SK-MEL-5 (cell line): Measurements from ENCODE around the gene MRS2. TPM values are rescaled to one million over a fixed set of nuclear protein-coding genes. Genes with fewer than 3 reads are reported as not detected.
A peak's percentile ranks its signal among the peaks of the same experiment; 100 is the strongest.
"Not testable (repeated sequence)": the region's sequence is repeated elsewhere in the genome, so short reads cannot be mapped to it uniquely, and the experiment has no call there.

Experiments
- DNase-seq: peaks from one replicate; pipeline ENCODE4 v3.0.0-alpha.2; 2016; ENCODE audit warnings: low read depth, low spot score
- in situ Hi-C: cut with HindIII; loops from 2 replicates; pipeline ENCODE4 v1.10.0; 2016; ENCODE audit warnings: low sequenced_read_pairs, high pct_unique_total_duplicates, low pct_unique_long_range_greater_than_20kb
- polyA plus RNA-seq, 2 experiments: library from polyadenylated mRNA; depleted of rRNA; stranded (reverse); fragments of >200 nt; gene quantifications; 2 replicates each; pipeline ENCODE4 v1.2.3, GENCODE V29; 2015
- total RNA-seq: library from RNA; depleted of rRNA; stranded (reverse); fragments of >200 nt; shearing (Covaris generic); gene quantifications from 2 replicates; pipeline ENCODE4 v1.2.3, GENCODE V29; 2014; rRNA removed

MRS2 gene, protein sequence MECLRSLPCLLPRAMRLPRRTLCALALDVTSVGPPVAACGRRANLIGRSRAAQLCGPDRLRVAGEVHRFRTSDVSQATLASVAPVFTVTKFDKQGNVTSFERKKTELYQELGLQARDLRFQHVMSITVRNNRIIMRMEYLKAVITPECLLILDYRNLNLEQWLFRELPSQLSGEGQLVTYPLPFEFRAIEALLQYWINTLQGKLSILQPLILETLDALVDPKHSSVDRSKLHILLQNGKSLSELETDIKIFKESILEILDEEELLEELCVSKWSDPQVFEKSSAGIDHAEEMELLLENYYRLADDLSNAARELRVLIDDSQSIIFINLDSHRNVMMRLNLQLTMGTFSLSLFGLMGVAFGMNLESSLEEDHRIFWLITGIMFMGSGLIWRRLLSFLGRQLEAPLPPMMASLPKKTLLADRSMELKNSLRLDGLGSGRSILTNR
- total RNA-seq = 47.4 and 50.1 TPM in 2 replicates
- 57.0 and 57.5 TPM in 2 replicates for polyA plus RNA-seq (2015; cell fraction: cytosol; rRNA removed)
- 63.9 and 64.0 TPM in 2 replicates for polyA plus RNA-seq (2015; cell fraction: nucleus; rRNA removed)

DNA sequence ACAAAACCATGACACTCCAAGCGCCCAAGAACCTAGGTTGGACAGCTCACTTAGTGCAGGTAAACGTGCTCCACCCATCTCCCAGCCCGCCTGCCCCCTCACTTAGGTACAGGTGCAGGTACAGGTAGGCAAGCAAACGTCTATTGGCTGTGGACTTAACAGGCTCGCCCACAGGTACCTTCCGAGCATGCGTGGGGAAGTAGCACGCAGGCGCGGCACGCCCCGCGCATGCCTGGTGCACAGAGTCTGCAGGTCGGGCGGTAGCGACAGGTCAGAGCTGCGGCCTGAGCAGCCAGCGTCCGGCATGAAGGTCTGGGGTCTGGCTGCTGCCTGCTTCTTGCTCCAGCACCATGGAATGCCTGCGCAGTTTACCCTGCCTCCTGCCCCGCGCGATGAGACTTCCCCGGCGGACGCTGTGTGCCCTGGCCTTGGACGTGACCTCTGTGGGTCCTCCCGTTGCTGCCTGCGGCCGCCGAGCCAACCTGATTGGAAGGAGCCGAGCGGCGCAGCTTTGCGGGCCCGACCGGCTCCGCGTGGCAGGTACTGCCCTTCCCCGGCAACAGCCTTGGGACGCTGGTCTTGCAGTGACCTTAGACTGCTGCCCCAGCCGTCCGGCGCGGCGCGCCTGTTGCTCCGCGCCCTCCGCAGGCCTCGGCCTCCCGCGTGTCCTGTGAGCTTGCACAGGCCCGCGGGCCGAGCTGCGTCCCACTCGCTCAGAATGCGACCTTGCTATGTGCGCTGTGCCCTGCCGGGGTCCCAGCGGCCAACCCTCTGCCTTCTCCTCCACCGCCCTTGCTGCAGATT is at the start of gene MRS2:
Gene MRS2 (plus strand): TSS at position 240 of the 804 bp plus-strand sequence. CDS start 111 bp downstream, at position 351.
- in situ Hi-C loops = no loop called here
- DNase-seq = peak; percentile 87

DNA sequence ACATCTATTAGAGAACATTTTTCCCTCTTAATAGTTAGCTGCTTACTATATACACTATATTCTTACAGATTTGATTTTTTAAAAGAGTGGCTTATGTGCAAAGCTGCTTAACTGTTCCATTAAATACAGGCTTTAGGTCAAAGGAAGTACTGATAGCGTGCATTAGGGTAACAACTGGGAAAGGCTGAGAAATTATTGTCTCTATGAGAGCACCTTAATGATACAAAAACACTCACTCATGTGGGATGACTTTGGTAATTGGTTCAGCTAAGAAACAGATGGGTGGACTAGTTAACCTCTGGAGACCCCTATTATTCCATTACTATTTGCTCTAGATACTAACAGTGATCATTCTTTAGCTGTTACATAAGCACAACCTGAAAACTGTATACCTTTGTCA is 48.9 kb upstream of the MRS2 start:
- in situ Hi-C loops = no loop called here
- DNase-seq = no peak

DNA sequence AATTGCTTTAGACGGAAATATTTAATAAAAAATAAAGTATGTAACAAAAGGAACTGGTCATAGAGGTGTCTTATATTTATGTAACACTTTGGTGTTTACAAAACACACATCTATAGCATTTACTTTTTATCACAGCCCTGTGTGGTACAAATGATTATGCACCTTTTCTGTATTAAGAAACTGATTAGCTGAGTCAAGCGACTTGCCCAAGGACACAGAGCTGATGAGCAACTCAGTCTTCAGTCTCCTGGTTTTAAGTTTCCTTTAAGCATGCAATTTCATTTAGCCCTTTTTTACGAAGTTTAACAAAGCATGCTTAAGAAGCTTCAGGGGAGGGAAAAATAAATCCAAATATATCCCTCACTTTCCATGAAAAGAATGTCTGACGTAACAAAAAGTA is 47.3 kb upstream of the MRS2 start:
- no peak for DNase-seq
- in situ Hi-C loops = no loop called here

DNA sequence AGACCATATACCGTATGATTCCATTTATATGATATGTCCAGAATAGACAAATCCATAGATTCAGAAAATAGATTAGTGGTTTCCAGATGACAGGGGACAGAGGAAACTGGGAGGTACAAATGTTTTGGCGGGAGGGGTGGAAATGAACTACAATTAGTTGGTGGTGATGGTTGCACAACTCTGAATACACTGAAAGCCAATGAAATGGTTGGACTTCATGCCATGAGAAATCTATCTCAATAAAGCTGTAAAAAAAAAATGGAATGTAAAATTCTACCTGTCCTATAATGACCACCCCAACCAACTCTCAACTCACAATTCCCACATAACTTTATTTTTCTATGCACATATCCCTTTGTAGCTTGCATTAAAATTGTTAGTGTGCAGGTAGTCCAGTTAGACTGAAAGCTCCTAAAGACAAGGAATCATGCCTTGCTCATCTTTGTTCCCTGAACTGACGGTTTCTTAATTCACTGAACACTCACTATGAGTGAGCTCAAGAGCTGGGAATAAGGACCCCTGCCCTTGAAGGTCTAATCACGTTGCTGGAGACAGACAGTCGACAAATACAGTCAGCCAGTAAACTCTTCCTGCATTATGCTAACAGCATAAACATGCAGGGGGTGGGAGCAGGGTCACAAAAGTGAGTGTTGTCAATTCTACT is 46.3 kb upstream of the MRS2 start:
- DNase-seq = no peak
- in situ Hi-C loops = no loop called here

DNA sequence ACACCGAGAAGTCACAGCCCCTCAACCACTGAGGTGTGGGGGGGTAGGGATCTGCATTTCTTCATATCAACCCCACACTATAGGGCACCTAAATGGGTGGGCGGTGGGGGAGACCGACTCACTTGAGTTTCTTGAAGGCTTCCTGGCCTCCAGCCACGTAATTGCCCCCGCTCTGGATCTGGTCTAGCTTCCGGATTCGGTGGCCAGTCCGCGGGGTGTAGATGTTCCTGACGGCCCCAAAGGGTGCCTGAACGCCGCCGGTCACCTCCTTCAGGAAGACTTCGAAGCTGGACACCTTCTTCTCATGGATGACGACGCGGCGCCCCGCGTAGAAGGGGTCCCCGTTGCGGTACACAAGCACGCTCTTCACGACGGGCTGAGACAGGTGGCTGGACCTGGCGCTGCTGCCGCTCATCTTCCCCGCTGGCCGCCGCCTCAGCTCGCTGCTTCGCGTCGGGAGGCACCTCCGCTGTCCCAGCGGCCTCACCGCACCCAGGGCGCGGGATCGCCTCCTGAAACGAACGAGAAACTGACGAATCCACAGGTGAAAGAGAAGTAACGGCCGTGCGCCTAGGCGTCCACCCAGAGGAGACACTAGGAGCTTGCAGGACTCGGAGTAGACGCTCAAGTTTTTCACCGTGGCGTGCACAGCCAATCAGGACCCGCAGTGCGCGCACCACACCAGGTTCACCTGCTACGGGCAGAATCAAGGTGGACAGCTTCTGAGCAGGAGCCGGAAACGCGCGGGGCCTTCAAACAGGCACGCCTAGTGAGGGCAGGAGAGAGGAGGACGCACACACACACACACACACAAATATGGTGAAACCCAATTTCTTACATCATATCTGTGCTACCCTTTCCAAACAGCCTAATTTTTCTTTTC is 45.2 kb upstream of the MRS2 start, which contains the start of gene DCDC2:
Gene DCDC2 (minus strand): TSS at position 724 of the 883 bp plus-strand sequence. CDS start 309 bp downstream, at position 415.
- DNase-seq = no peak
- in situ Hi-C loops = no loop called here

DNA sequence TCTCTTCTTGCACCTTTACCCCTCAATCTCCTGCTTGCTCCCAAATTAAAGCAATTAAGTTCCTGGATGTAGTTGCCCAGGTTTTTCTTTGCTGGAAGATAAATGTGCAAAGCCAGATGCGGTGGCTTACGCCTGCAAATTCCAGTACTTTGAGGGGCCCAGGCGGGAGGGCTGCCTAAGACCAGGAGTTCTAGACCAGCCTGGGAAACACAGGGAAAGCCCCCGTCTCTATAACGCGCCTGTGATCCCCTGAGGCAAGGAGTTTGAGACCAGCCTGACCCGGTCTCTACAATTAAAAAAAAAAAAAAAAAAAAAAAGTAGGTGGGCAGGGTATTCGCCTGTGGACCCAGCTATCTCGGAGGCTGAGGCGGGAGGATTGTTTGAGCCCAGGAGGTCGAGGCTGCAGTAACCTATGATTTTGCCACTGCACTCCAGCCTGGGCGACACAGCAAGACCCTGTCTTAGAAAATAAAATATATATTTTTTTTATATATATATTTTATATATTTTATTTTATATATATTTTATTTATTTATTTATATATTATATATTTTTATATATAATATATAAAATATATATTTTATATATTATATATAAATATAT is 44.4 kb upstream of the MRS2 start:
- in situ Hi-C loops = no loop called here

DNA sequence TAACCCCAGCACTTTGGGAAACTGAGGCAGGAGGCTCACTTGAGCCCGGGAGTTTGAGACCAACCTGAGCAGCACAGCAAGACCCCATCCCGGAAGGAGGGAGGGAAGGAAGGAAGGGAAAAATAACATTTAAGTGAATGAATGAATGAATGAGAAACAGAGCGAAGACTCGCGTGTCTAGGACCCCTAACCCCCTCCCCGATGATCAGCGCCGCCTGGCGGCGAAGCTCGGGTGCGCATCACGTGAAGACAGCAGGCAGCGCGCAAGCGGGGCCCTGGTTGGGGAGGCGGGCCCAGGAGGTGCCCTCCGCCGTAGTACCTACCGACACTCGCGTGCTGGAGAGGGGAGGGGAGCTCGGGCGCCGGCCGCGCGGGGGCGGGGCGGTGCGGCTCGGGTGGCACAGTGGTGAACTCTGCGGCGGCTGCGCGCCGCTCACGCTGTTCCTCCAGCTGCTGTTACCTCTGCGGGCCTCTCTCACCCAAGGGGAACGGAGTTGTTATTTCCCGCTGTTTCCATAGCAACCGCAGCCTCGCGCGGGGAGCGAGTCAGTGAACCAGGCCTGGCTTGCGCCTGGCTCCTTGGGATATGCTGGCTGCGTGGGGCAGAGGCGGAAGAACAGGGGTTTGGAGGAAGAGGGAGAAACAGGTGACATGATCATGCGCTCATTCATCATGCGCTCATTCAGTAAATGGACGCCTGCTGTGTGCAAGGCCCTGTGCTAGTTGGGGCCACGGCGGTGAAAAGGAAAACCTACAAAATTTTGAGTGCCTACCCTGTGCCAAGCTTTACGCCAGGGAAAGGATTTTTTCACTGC is 42.9 kb upstream of the MRS2 start:
- in situ Hi-C loops = no loop called here
- DNase-seq = peak; percentile 91

More for the DNA sequence above, 44.4 kb upstream of the MRS2 start:
- DNase-seq = no peak

DNA sequence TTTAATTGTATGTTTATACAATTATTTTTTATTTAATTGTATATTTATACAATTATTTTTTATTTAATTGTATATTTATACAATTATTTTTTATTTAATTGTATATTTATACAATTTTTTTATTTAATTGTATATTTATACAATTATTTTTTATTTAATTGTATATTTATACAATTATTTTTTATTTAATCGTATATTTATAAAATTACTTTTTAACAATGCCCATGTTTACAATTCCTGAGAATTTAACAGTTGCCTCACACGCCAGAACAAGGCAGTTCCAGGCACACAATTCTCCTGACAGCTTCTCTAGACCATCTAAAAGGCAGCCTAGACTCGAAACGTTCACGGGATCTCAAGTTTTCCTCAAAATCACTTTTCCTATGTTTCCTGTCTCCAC is 40.4 kb upstream of the MRS2 start:
- DNase-seq, in situ Hi-C loops: not testable (repeated sequence)

DNA sequence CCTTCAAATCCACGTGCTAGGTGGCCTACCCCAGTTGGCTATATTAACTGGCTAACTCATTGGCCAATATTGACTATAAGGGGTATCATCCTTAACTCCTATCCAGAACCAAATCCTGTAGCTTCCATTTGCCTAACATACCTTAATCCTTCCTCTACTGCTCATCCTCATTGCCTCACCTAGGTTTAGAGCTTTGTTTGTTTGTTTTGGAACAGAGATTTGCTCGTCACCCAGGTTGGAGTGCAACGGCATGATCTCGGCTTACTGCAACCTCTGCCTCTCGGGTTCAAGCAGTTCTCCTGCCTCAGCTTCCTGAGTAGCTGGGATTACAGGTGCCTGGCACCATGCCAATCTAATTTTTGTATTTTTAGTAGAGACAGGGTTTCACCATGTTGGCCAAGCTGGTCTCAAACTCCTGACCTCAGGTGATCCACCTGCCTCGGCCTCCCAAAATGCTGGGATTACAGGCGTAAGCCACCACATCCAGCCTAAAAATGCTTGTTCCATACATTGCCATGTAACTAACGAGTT is 37.6 kb upstream of the MRS2 start:
- DNase-seq, in situ Hi-C loops: not testable (repeated sequence)

DNA sequence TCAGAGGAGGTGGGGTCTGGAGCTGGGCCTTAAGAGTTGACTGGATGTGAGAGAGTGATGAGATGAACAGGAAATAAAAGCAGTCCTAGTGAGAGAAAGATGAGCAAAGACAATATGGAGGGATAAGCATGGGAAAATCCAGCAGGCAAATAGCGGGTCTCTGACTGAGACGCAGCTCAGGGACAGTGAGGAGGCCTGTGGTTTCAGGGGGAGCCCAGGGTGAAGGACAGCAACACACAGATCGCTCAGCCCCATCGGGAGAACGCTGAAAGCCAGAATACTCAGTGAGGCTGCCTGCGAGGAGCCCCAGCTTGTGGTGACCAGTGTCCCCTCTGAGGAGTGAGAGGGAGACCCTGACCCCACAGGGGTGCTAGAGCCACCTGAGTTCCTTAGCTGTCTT is 28.1 kb upstream of the MRS2 start:
- in situ Hi-C loops = no loop called here
- DNase-seq = no peak

DNA sequence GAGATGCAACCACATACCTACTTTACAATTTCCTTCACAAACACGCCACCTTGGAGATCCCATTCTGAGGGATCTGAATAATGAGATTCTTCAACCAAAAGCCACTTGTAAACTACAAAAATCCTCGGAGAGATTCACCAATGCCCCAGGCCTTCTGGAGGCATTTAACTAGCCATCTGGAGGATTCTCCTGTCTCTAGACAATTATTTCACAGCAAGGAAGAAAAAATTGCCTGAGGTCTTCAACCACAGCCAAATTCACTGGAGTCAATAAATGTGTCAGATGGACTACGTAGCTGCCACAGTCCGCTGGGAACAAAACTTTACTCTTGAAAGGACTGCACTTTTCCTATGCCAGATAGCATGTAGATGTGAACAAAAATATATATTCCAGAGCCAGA is 25.9 kb upstream of the MRS2 start:
- in situ Hi-C loops = no loop called here

DNA sequence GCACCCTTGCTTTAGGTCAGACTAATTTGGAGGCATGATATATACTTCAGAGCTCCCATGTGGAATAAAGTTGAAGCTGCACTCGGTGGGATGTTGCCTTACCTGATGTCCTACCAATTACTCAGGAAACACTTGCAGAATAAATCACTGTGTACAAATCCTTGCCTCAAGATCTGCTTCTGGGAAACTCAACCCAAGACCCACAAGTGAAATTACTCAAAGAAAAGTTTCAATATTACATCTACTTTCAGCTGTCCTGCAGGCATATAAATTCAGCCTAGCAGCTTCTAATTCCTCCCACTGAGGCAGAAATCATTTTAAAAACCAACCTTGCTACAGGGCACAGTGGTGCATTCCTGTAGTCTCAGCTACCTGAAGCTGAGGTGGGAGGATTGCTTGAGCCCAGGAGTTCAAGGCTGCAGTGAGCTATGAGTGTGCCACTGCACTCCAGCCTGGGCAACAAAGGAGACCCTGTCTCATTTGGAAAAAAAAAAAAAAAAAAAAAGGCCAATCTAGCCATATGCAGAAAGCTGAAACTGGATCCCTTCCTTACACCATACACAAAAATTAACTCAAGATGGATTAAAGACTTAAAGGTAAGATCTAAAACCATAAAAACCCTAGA is 24.2 kb upstream of the MRS2 start:
- in situ Hi-C loops = no loop called here

More for the DNA sequence above, 25.9 kb upstream of the MRS2 start:
- no peak for DNase-seq

DNA sequence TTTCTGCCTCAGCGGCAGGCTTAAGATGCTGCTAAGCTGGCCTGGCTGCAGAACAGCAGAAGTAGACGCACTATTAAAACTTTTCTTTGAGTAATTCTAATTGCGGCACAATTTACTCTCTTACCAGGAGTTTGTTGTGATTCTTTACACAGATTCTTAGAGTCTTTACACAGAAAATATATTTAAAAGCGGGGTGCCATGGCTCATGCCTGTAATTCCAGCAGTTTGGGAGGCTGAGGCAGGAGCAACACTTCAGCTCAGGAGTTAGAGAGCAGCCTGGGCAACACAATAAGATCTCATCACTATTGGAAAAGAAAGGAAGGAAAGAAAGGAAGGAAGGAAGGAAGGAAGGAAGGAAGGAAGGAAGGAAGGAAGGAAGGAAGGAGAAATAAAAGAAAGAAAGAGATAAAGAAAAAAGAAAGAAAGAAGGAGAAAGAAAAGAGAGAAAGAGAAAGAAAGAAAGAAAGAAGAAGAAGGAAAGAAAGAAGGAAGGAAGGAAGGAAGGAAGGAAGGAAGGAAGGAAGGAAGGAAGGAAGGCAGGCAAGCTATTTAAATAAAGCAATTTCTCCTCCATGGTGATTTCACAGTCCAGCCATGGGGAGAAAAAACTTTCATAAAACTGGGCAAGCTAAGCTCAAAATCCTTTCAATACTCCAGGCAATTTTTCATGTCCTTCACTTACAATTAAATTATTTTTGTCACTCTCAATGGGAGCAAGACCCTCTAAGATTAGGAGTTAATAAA is 21.1 kb upstream of the MRS2 start:
- DNase-seq = no peak
- in situ Hi-C loops = no loop called here

More for the DNA sequence above, 24.2 kb upstream of the MRS2 start:
- no peak for DNase-seq

DNA sequence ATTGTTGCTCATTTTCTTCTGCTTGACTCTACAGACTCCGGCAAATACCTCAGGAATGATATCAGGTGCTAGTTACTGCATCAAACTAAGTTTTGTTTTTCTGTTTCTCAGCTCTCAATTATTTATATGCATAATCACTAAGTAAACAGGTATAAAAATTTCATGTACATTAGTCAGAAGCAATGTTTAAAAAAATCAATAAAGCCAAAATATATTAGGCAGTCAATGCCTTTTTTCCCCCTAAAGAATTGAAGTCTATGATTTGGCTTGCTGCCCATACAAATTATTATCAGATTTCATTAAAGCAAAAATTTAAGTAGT is 20.6 kb upstream of the MRS2 start:
- DNase-seq = no peak
- in situ Hi-C loops = no loop called here
